Endodermal cell (in vitro differentiated cells): ENCODE results near the gene MAML2. TPM values are rescaled to one million over a fixed set of nuclear protein-coding genes. Genes with fewer than 3 reads are reported as not detected.

Experiments
- DNase-seq: peaks from one replicate; pipeline ENCODE4 v3.0.0-alpha.2; 2017
- H3K27ac ChIP-seq: 2 replicates; pipeline ENCODE4 v1.5.1; 2013; ENCODE audit warnings: mild to moderate bottlenecking, low read depth, low read length, moderate library complexity
- H3K27me3 ChIP-seq: 2 replicates; pipeline ENCODE4 v1.6.1; 2013; ENCODE audit warnings: mild to moderate bottlenecking, low read length, moderate library complexity; ENCODE audit not compliant: insufficient read depth, control insufficient read depth, poor library complexity, severe bottlenecking
- H3K36me3 ChIP-seq: 2 replicates; pipeline ENCODE4 v1.7.0; 2013; ENCODE audit warnings: mild to moderate bottlenecking, low read length, moderate library complexity; ENCODE audit not compliant: control insufficient read depth, insufficient read depth
- H3K4me1 ChIP-seq: one replicate; pipeline ENCODE4 v1.7.0; 2013; ENCODE audit warnings: low read length; ENCODE audit not compliant: control insufficient read depth, insufficient read depth
- H3K4me3 ChIP-seq: 2 replicates; pipeline ENCODE4 v1.5.1; 2013; ENCODE audit warnings: mild to moderate bottlenecking, low read length, moderate library complexity
- H3K9ac ChIP-seq: 2 replicates; pipeline ENCODE4 v1.6.1; 2013; ENCODE audit warnings: mild to moderate bottlenecking, low read length, moderate library complexity; ENCODE audit not compliant: poor library complexity, severe bottlenecking; ENCODE audit errors: extremely low read depth
- H3K9me3 ChIP-seq: 2 replicates; pipeline ENCODE4 v1.6.1; 2013; ENCODE audit warnings: mild to moderate bottlenecking, low read length, moderate library complexity; ENCODE audit not compliant: control insufficient read depth
- H3K27ac Mint-ChIP-seq: 2 replicates; pipeline ENCODE4 v1.8.0; 2020; ENCODE audit warnings: mixed read lengths
- H3K27me3 Mint-ChIP-seq: 2 replicates; pipeline ENCODE4 v1.8.0; 2021; ENCODE audit warnings: mild to moderate bottlenecking, mixed read lengths; ENCODE audit not compliant: insufficient read depth
- H3K36me3 Mint-ChIP-seq: 2 replicates; pipeline ENCODE4 v1.8.0; 2020; ENCODE audit warnings: low read depth, mixed read lengths
- H3K4me1 Mint-ChIP-seq: 2 replicates; pipeline ENCODE4 v1.8.0; 2020; ENCODE audit warnings: mixed read lengths
- H3K4me3 Mint-ChIP-seq: 2 replicates; pipeline ENCODE4 v1.8.0; 2020; ENCODE audit warnings: mild to moderate bottlenecking, moderate library complexity, mixed read lengths
- H3K9me3 Mint-ChIP-seq: 2 replicates; pipeline ENCODE4 v1.8.0; 2020; ENCODE audit warnings: mild to moderate bottlenecking, mixed read lengths
- CTCF ChIP-seq: fragments of 200-600 bp; sonication (generic); conservative IDR thresholded peaks from 2 replicates; pipeline ENCODE4 v1.5.0; 2021; ENCODE audit warnings: antibody characterized with exemption, mild to moderate bottlenecking
- WGBS, 2 experiments: methylation state at CpG; one replicate each; pipeline versions ENCODE4 v1.1.5 to v1.1.7; 2013; ENCODE audit warnings: missing lambda C conversion rate in 2 of 2, mixed read lengths in 1 of 2; ENCODE audit not compliant: insufficient coverage in 1 of 2, insufficient read length in 1 of 2; 5-methylcytosine and 5-hydroxymethylcytosine counted together
- total RNA-seq, 2 donors: library from RNA; stranded (reverse); fragmentation: NEBNext Ultra II Directional in 1 of 2; extraction: Animal tissue kit (Norgen Biotek cat#: 25700) in 1 of 2; gene quantifications; 2 replicates in 1 of 2; 3 replicates in 1 of 2; pipeline ENCODE4 v1.2.1, GENCODE V29; 2021

MAML2 gene
- total RNA-seq, 2 donors from 2014 or later: 6.6 to 8.0 TPM

DNA sequence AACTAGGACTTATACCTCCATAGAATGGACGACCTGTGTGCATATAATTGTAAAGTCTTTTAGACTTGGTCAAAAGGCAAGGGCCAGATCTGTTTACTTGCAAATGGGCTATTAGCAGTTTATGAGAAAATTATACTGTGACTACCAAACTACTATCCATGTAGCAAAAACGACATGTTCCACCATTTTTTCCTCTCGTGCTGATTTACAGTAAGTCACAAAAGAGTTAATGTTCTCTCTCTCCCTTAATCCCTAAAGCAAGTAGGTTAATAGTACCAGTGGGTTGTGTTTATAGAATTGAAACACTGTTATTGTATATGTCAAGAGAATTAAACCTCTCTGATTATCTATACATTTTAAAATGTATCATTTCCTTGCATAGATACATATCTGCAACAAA, 147.3 kb downstream of the MAML2 start:
- no peaks in the 10 kb centered on the region for H3K36me3 ChIP-seq
- H3K9me3 ChIP-seq: no peaks in the 10 kb centered on the region
- Mint-ChIP-seq H3K4me1 (peaks cover 65% of the 10 kb centered on the region), H3K36me3 (peaks cover 2% of the 10 kb centered on the region), H3K9me3 (peaks cover 3% of the 10 kb centered on the region), H3K27ac (no peak overlapping the region), H3K27me3 (no peaks in the 10 kb centered on the region), H3K4me3 (no peak overlapping the region)
- no peaks in the 10 kb centered on the region for H3K27me3 ChIP-seq
- no peak for DNase-seq
- 80 to 92% methylated on average over 3 of the region's 3 CpGs for WGBS, 2 experiments
- no peak overlapping the region for H3K4me3 ChIP-seq
- peaks cover 12% of the 10 kb centered on the region for H3K4me1 ChIP-seq
- TF ChIP-seq CTCF: no peak
- H3K27ac ChIP-seq: peak overlapping the region; percentile 84
- no peak overlapping the region for H3K9ac ChIP-seq

- H3K4me1 ChIP-seq: peaks cover 12% of the 10 kb centered on the region
- WGBS, 2 experiments: 11 to 50% methylated on average over 1 of the region's 1 CpG
- peaks cover 2% of the 10 kb centered on the region for H3K36me3 Mint-ChIP-seq
Measured at GRCh38 chr11:96194581-96195374, 148.2 kb downstream of the MAML2 start.

GRCh38 chr11:96193745-96194443, 149.1 kb downstream of the MAML2 start:
- Mint-ChIP-seq H3K4me3 (no peak overlapping the region), H3K36me3 (peaks cover 2% of the 10 kb centered on the region), H3K27ac (peak overlapping the region; percentile 27), H3K27me3 (no peaks in the 10 kb centered on the region), H3K9me3 (peaks cover 3% of the 10 kb centered on the region), H3K4me1 (peaks cover 50% of the 10 kb centered on the region)
- no peaks in the 10 kb centered on the region for H3K27me3 ChIP-seq
- H3K4me3 ChIP-seq: no peak overlapping the region
- peaks cover 12% of the 10 kb centered on the region for H3K4me1 ChIP-seq
- TF ChIP-seq CTCF: no peak
- 86 to 88% methylated on average over 4 of the region's 4 CpGs for WGBS, 2 experiments
- H3K9me3 ChIP-seq: no peaks in the 10 kb centered on the region
- no peaks in the 10 kb centered on the region for H3K36me3 ChIP-seq
- H3K9ac ChIP-seq: no peak overlapping the region
- H3K27ac ChIP-seq: peak overlapping the region; percentile 84
- no peak for DNase-seq

More at GRCh38 chr11:96194581-96195374, 148.2 kb downstream of the MAML2 start:
- TF ChIP-seq CTCF: no peak
- Mint-ChIP-seq H3K27ac (peak overlapping the region; percentile 48), H3K4me1 (peaks cover 56% of the 10 kb centered on the region), H3K9me3 (peaks cover 3% of the 10 kb centered on the region), H3K27me3 (no peaks in the 10 kb centered on the region), H3K4me3 (no peak overlapping the region)
- no peak overlapping the region for H3K9ac ChIP-seq
- H3K27ac ChIP-seq: peak overlapping the region; percentile 84
- H3K27me3 ChIP-seq: no peaks in the 10 kb centered on the region
- H3K9me3 ChIP-seq: no peaks in the 10 kb centered on the region
- H3K36me3 ChIP-seq: no peaks in the 10 kb centered on the region
- DNase-seq: no peak
- no peak overlapping the region for H3K4me3 ChIP-seq
